Measurements from ENCODE around the gene MICAL2. TPM values are rescaled to one million over a fixed set of nuclear protein-coding genes. Genes with fewer than 3 reads are reported as not detected.

The MICAL2 gene
- total RNA-seq, 1 donor from 2014 or later = 510 TPM

- H3K9me3 Mint-ChIP-seq = peaks cover 6% of the 10 kb centered on the region
- DNase-seq = no peak
- intact Hi-C loops (cut with micrococcal nuclease) = no loop called here
- H3K4me1 Mint-ChIP-seq = peaks cover 35% of the 10 kb centered on the region
- peaks cover 3% of the 10 kb centered on the region for H3K27me3 Mint-ChIP-seq
- peaks cover 5% of the 10 kb centered on the region for H3K36me3 Mint-ChIP-seq (ENCODE audit: low read depth)
- H3K27ac Mint-ChIP-seq = no peak overlapping the region
- no peak overlapping the region for H3K4me3 Mint-ChIP-seq
Observed at GRCh38 chr11:12098601-12099000, 11.8 kb upstream of the MICAL2 start.

- H3K27ac Mint-ChIP-seq = peak overlapping the region; percentile 45
- no peak for DNase-seq
- H3K9me3 Mint-ChIP-seq = peaks cover 6% of the 10 kb centered on the region
- H3K27me3 Mint-ChIP-seq = peaks cover 3% of the 10 kb centered on the region
- peaks cover 40% of the 10 kb centered on the region for H3K4me1 Mint-ChIP-seq
- peaks cover 5% of the 10 kb centered on the region for H3K36me3 Mint-ChIP-seq (ENCODE audit: low read depth)
- no peak overlapping the region for H3K4me3 Mint-ChIP-seq
- intact Hi-C loops (cut with micrococcal nuclease) = no loop called here
Observed at GRCh38 chr11:12099132-12099873, 11.1 kb upstream of the MICAL2 start.

DNA sequence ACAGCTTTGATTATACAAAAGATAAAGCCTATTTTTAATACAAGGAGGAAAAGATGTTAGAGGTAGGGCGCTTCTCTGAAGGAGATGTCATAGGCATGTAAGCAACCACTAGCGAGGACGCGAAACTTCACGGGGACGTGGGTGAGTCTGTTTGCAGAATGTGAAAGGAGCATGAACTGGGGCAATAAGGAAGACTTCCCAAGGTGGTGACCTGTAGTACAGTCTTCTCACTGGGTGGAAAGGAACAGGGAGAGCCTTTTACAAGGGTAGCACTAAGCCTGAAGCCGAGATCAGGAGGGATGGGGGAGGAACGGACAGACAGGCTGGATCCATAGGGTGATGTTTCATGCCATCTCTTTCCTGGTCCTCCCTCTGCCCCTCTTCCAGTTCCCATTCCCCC lies 10.0 kb upstream of the MICAL2 start:
- H3K4me1 Mint-ChIP-seq = peaks cover 41% of the 10 kb centered on the region
- H3K4me3 Mint-ChIP-seq = no peak overlapping the region
- no peak overlapping the region for H3K27ac Mint-ChIP-seq
- H3K36me3 Mint-ChIP-seq (ENCODE audit: low read depth) = peaks cover 5% of the 10 kb centered on the region
- no peak for DNase-seq
- peaks cover 6% of the 10 kb centered on the region for H3K9me3 Mint-ChIP-seq
- peaks cover 3% of the 10 kb centered on the region for H3K27me3 Mint-ChIP-seq
- intact Hi-C loops (cut with micrococcal nuclease) = no loop called here

DNA sequence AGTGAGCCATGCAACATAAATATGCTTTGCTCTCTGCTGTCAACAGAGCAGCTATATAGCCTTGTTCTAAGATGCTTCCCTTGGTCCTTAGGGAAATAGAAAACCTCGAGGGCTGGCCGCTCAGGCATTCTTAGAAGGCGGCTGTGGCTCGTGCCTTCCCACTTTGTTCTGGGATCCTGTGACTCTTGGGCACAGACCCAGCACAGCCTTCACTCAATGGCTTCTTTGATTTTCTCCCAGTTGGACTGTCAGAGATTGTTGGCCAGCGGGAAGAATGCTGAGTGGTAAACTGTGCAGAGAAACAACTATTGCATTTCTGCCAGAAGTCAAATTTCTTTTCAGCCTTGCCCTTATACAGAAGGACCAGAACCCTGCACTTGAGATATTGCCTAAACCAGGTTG lies 9.5 kb upstream of the MICAL2 start:
- Mint-ChIP-seq H3K4me1 (peaks cover 43% of the 10 kb centered on the region), H3K4me3 (no peak overlapping the region), H3K27ac (no peak overlapping the region), H3K27me3 (peaks cover 3% of the 10 kb centered on the region), H3K36me3 (ENCODE audit: low read depth) (peaks cover 5% of the 10 kb centered on the region), H3K9me3 (peaks cover 6% of the 10 kb centered on the region)
- intact Hi-C loops (cut with micrococcal nuclease) = loop anchor here (1.0 kb wide), 1 partner anchor 8 kb away; no protein-coding TSS in a partner anchor
- no peak for DNase-seq

DNA sequence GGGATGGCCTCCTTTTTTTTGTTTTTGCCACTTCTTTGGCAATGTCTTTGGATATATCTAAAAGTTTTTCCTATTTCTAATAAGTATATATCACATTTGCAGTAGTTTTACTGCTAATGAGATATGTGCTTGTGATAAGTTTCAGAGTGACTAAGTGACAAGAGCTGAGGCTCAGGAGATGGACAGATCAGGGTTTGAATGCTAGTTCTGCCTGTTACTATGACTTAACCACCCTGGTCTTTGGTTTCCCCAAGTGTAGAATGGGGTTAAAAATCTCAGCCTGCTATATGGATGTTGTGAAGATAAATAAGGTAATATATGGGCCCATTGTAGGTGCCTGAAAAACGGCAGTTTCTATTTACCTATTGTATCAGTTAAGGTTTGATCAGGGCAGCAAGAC lies 9.1 kb upstream of the MICAL2 start:
- intact Hi-C loops (cut with micrococcal nuclease) = loop anchor here (1.0 kb wide), 1 partner anchor 8 kb away; no protein-coding TSS in a partner anchor
- Mint-ChIP-seq H3K36me3 (ENCODE audit: low read depth) (peaks cover 5% of the 10 kb centered on the region), H3K27me3 (peaks cover 3% of the 10 kb centered on the region), H3K4me3 (no peak overlapping the region), H3K27ac (no peak overlapping the region), H3K4me1 (peaks cover 48% of the 10 kb centered on the region), H3K9me3 (peaks cover 6% of the 10 kb centered on the region)
- DNase-seq = no peak

- peaks cover 3% of the 10 kb centered on the region for H3K27me3 Mint-ChIP-seq
- peaks cover 49% of the 10 kb centered on the region for H3K4me1 Mint-ChIP-seq
- H3K4me3 Mint-ChIP-seq = no peak overlapping the region
- no peak overlapping the region for H3K27ac Mint-ChIP-seq
- H3K9me3 Mint-ChIP-seq = peaks cover 6% of the 10 kb centered on the region
- intact Hi-C loops (cut with micrococcal nuclease) = no loop called here
- H3K36me3 Mint-ChIP-seq (ENCODE audit: low read depth) = peaks cover 3% of the 10 kb centered on the region
- DNase-seq = no peak
Observed at GRCh38 chr11:12102588-12103410, 7.6 kb upstream of the MICAL2 start.

DNA sequence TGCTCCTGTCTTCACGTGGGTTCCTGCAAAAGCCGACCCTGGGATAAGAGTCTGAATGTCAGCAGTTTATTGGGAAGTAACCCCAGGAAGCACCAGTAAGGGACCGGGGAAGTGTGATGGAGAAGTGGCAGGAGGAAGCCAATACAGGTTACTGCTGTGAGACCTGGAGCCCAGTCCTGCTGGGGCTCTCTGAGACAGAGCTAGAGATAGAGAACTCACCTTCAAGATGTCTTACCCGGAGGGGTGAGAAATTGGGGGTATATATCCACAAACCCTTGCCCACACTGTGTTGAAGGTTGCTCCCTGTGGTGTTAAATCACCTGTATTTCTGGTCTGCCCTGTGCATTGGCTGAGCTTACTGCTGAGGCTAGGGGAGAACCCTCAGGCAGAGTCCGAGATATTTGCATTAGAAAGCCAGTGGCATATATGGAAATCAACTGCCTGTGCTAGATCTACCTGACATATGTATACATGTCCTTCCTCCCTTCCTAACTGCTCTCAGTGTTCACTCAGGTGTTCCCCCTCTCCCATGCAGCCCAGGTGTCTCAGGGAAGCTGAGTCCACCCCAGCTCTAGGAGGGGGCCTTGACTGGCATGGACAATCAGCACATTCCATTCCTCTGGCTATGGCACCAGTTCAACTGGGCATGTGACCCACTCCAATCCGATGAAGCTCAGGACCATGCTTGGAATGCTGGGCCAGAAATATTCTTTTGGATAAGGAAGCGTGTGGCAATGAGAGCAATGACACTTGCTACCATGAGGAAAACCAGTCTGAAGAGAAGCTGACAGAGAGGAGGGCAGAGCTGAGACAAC lies 6.8 kb upstream of the MICAL2 start:
- intact Hi-C loops (cut with micrococcal nuclease) = no loop called here
- Mint-ChIP-seq H3K4me3 (no peak overlapping the region), H3K27ac (no peak overlapping the region), H3K9me3 (peaks cover under 1% of the 10 kb centered on the region), H3K4me1 (peaks cover 49% of the 10 kb centered on the region), H3K36me3 (ENCODE audit: low read depth) (peaks cover 3% of the 10 kb centered on the region), H3K27me3 (peaks cover 3% of the 10 kb centered on the region)
- DNase-seq = no peak

DNA sequence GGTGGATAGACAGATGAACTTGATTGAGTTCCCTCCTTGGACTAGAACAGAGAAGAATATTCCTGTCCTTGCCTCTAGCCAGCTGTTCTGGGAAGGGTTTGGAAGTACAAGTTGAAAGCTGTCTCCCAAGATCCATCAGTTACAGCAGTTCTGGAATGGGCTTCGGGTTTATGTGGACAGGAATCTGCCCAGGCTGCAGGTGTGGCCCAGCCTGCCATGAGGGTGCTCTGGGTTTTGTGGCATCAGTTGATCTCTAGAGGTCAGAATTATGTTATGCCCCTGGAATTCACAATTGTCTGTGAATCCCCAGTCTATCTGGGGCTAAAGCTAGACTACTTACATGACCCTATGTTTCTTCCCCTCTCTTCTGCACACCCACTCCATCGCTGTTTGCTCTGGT lies 4.9 kb upstream of the MICAL2 start:
- intact Hi-C loops (cut with micrococcal nuclease) = no loop called here
- Mint-ChIP-seq H3K4me3 (no peak overlapping the region), H3K27ac (no peak overlapping the region), H3K9me3 (no peaks in the 10 kb centered on the region), H3K27me3 (peaks cover 3% of the 10 kb centered on the region), H3K36me3 (ENCODE audit: low read depth) (peaks cover 5% of the 10 kb centered on the region), H3K4me1 (peaks cover 51% of the 10 kb centered on the region)
- no peak for DNase-seq

GRCh38 chr11:12106101-12106500 lies 4.3 kb upstream of the MICAL2 start:
- no peak overlapping the region for H3K4me3 Mint-ChIP-seq
- peaks cover 5% of the 10 kb centered on the region for H3K36me3 Mint-ChIP-seq (ENCODE audit: low read depth)
- H3K4me1 Mint-ChIP-seq = peaks cover 50% of the 10 kb centered on the region
- no peaks in the 10 kb centered on the region for H3K9me3 Mint-ChIP-seq
- H3K27ac Mint-ChIP-seq = peak overlapping the region; percentile 20
- intact Hi-C loops (cut with micrococcal nuclease) = no loop called here
- H3K27me3 Mint-ChIP-seq = peaks cover 3% of the 10 kb centered on the region
- no peak for DNase-seq

DNA sequence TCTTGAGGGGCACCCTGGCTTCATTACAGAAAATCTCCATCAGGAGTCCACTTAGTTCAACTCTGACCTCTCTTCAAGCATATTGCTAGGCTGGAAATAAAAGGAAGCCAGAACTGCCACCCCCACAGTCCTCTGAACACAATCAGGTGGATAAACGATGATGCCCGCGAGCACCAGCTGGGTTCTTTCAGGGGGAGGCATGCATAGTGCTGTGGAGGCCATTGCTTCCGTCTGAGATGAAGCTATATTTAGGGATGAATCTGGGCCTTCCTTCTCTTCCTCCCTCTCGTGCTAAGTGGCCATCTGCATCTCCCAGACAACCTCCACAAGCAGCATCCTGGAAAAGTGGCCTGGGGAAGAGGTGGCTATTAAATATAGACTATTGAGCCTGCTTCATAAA lies 3.9 kb upstream of the MICAL2 start:
- Mint-ChIP-seq H3K4me1 (peaks cover 49% of the 10 kb centered on the region), H3K27me3 (peaks cover 3% of the 10 kb centered on the region), H3K36me3 (ENCODE audit: low read depth) (peaks cover 5% of the 10 kb centered on the region), H3K27ac (peak overlapping the region; percentile 41), H3K4me3 (no peak overlapping the region), H3K9me3 (no peaks in the 10 kb centered on the region)
- no peak for DNase-seq
- intact Hi-C loops (cut with micrococcal nuclease) = no loop called here

- peaks cover 21% of the 10 kb centered on the region for H3K36me3 Mint-ChIP-seq (ENCODE audit: low read depth)
- no peaks in the 10 kb centered on the region for H3K27me3 Mint-ChIP-seq
- peak overlapping the region; percentile 99 for H3K27ac Mint-ChIP-seq
- intact Hi-C loops (cut with micrococcal nuclease) = loop anchor here (1.0 to 2.0 kb wide), 3 partner anchors 8 to 127 kb away; no protein-coding TSS in a partner anchor
- no peak for DNase-seq
- peak overlapping the region; percentile 86 for H3K4me3 Mint-ChIP-seq
- peaks cover 59% of the 10 kb centered on the region for H3K4me1 Mint-ChIP-seq
- H3K9me3 Mint-ChIP-seq = no peaks in the 10 kb centered on the region
Observed at GRCh38 chr11:12108875-12109453, 1.4 kb upstream of the MICAL2 start.

- Mint-ChIP-seq H3K27ac (peak overlapping the region; percentile 99), H3K4me1 (peaks cover 56% of the 10 kb centered on the region), H3K4me3 (peak overlapping the region; percentile 86), H3K9me3 (no peaks in the 10 kb centered on the region), H3K36me3 (ENCODE audit: low read depth) (peaks cover 24% of the 10 kb centered on the region), H3K27me3 (no peaks in the 10 kb centered on the region)
- DNase-seq = peak; percentile 80
- intact Hi-C loops (cut with micrococcal nuclease) = loop anchor here (1.0 to 5.0 kb wide), 9 partner anchors 8 to 127 kb away; no protein-coding TSS in a partner anchor
Observed at GRCh38 chr11:12109591-12110196, 696 bp upstream of the MICAL2 start.

All from activated CD4-positive, alpha-beta T cell treated with anti-CD3 and anti-CD28 coated beads, Interleukin-2, amount 10 ng/mL, durations not matched to agents 24 days and 14 days (primary cell).